BJ (cell line): ENCODE results near the gene FBXO47. TPM values are rescaled to one million over a fixed set of nuclear protein-coding genes. Genes with fewer than 3 reads are reported as not detected.

Experiments
- CTCF ChIA-PET: fragments of 350-600 bp; formaldehyde crosslinking; extraction: SDS; loops from one replicate; lab custom pipeline; 2021; ENCODE audit warnings: antibody characterized with exemption, inconsistent platforms; lab: Yijun Ruan, JAX
- POLR2A ChIA-PET: fragments of 300-600 bp; sonication (Branson Sonifier 250); formaldehyde crosslinking; extraction: SDS; loops from one replicate; lab custom pipeline; 2021; ENCODE audit warnings: antibody characterized with exemption; lab: Charles Lee
- DNase-seq: peaks from one replicate; pipeline ENCODE4 v3.0.0-alpha.2; 2011; ENCODE audit warnings: low read depth
- H3K27me3 ChIP-seq: 2 replicates; pipeline ENCODE4 v1.6.0; 2011; ENCODE audit warnings: low read length; ENCODE audit not compliant: control insufficient read depth, insufficient read depth
- H3K36me3 ChIP-seq: 2 replicates; pipeline ENCODE4 v1.5.1; 2011; ENCODE audit warnings: low read length; ENCODE audit not compliant: control insufficient read depth, insufficient read depth
- H3K4me3 ChIP-seq: 2 replicates; pipeline ENCODE4 v1.5.1; 2011; ENCODE audit warnings: low read depth, mild to moderate bottlenecking, control low read depth, low read length
- CTCF ChIP-seq: IDR thresholded peaks from 2 replicates; pipeline ENCODE4 v1.5.1; 2011; ENCODE audit warnings: low read depth, mild to moderate bottlenecking, control low read depth, inconsistent platforms, low read length, moderate library complexity; ENCODE audit not compliant: insufficient read depth
- polyA plus RNA-seq: library from polyadenylated mRNA; depleted of rRNA; stranded (reverse); fragments of >200 nt; gene quantifications from 2 replicates; pipeline ENCODE4 v1.2.3, GENCODE V29; 2011

The FBXO47 gene
- polyA plus RNA-seq, 1 experiment = not detected

GRCh38 chr17:38903404-38903803 lies 63.8 kb downstream of the FBXO47 start:
- CTCF ChIA-PET = no interaction called here
- no peak for DNase-seq
- Histone ChIP-seq H3K4me3 (no peak overlapping the region), H3K27me3 (no peaks in the 10 kb centered on the region), H3K36me3 (peaks cover 26% of the 10 kb centered on the region)
- POLR2A ChIA-PET = no interaction called here
- no peak for TF ChIP-seq CTCF

GRCh38 chr17:38900978-38901656 lies 66.1 kb downstream of the FBXO47 start:
- peak; percentile 75 for DNase-seq
- Histone ChIP-seq H3K36me3 (peaks cover 42% of the 10 kb centered on the region), H3K27me3 (no peaks in the 10 kb centered on the region), H3K4me3 (no peak overlapping the region)
- POLR2A ChIA-PET = interaction anchor here (0.7 kb wide), 1 partner anchor 10 kb away, joined by 4 read pairs; no protein-coding TSS in a partner anchor
- CTCF ChIA-PET = interaction anchor here (0.8 to 2.6 kb wide), 5 partner anchors 14 to 252 kb away, joined by 3 to 12 read pairs (median 4); partner anchors contain the start of gene LASP1NB
- TF ChIP-seq CTCF = no peak

GRCh38 chr17:38899421-38899820 lies 67.8 kb downstream of the FBXO47 start:
- H3K36me3 ChIP-seq = peaks cover 46% of the 10 kb centered on the region

GRCh38 chr17:38898812-38899348 lies 68.3 kb downstream of the FBXO47 start:
- CTCF ChIA-PET = no interaction called here
- POLR2A ChIA-PET = no interaction called here
- H3K4me3 ChIP-seq = no peak overlapping the region
- no peak for TF ChIP-seq CTCF
- no peaks in the 10 kb centered on the region for H3K27me3 ChIP-seq
- no peak for DNase-seq
- peaks cover 51% of the 10 kb centered on the region for H3K36me3 ChIP-seq

More at GRCh38 chr17:38899421-38899820, 67.8 kb downstream of the FBXO47 start:
- TF ChIP-seq CTCF = no peak
- ChIA-PET CTCF (no interaction called here), POLR2A (interaction anchor here (0.5 kb wide), 1 partner anchor 54 kb away, joined by 3 read pairs; no protein-coding TSS in a partner anchor)
- Histone ChIP-seq H3K4me3 (no peak overlapping the region), H3K27me3 (no peaks in the 10 kb centered on the region)
- no peak for DNase-seq

- Histone ChIP-seq H3K36me3 (peaks cover 52% of the 10 kb centered on the region), H3K4me3 (no peak overlapping the region), H3K27me3 (no peaks in the 10 kb centered on the region)
- no peak for DNase-seq
- CTCF ChIA-PET = interaction anchor here (1.2 to 1.3 kb wide), 2 partner anchors 25 to 85 kb away, joined by 3 read pairs; no protein-coding TSS in a partner anchor
- no peak for TF ChIP-seq CTCF
- POLR2A ChIA-PET = no interaction called here
Measured at GRCh38 chr17:38898291-38898679, 68.9 kb downstream of the FBXO47 start.
